B cell (primary cell): ENCODE measurements around the gene ANKS4B. TPM values are rescaled to one million over a fixed set of nuclear protein-coding genes. Genes with fewer than 3 reads are reported as not detected.

ENCODE experiments used
- ATAC-seq: fragments of 200-7000 bp; cut with Tn5 transposase; one replicate; pipeline ENCODE4 v1.10.0; 2021; ENCODE audit warnings: low read depth, mild to moderate bottlenecking, moderate number of reproducible peaks, moderate library complexity
- CTCF ChIA-PET: fragments of 350-600 bp; sonication (Branson Sonifier 250); formaldehyde crosslinking; loops from one replicate; lab custom pipeline; 2021; ENCODE audit warnings: antibody characterized with exemption, inconsistent platforms; lab: Charles Lee
- POLR2A ChIA-PET: fragments of 350-600 bp; sonication (Branson Sonifier 250); formaldehyde crosslinking; loops from one replicate; lab custom pipeline; 2021; ENCODE audit warnings: antibody characterized with exemption; lab: Charles Lee
- DNase-seq: peaks from one replicate; pipeline ENCODE4 v3.0.0; 2013
- H2AFZ ChIP-seq: 2 replicates; pipeline ENCODE4 v1.6.1; 2012; ENCODE audit warnings: mild to moderate bottlenecking, low read depth, low read length; ENCODE audit not compliant: insufficient read depth, poor library complexity, severe bottlenecking
- H3K27ac ChIP-seq, 2 donors: 1 replicate in 1 of 2; 2 replicates in 1 of 2; pipeline ENCODE4 v1.5.1; 2012 to 2013; ENCODE audit warnings: low read length in 2 of 2, mild to moderate bottlenecking in 2 of 2, moderate library complexity in 1 of 2
- H3K27me3 ChIP-seq, 4 experiments: fragments of 200-600 bp in 1 of 4; sonication (generic) in 1 of 4; replicated peaks in 1 of 4; 1 replicate in 2 of 4; 2 replicates in 2 of 4; pipeline versions ENCODE4 v1.6.1 to v1.7.0; 2013 to 2016; ENCODE audit warnings: low read length in 3 of 4, mild to moderate bottlenecking in 2 of 4, mixed read lengths in 1 of 4, moderate library complexity in 1 of 4; ENCODE audit not compliant: insufficient read depth in 4 of 4, control insufficient read depth in 3 of 4; ENCODE audit errors: control extremely low read depth in 1 of 4
- H3K36me3 ChIP-seq, 2 experiments: replicated peaks in 1 of 2; 1 replicate in 1 of 2; 2 replicates in 1 of 2; pipeline versions ENCODE4 v1.6.1 to v1.7.1; 2013; ENCODE audit warnings: low read length in 1 of 2; ENCODE audit not compliant: insufficient read depth in 2 of 2, control insufficient read depth in 1 of 2; ENCODE audit errors: control extremely low read depth in 1 of 2, extremely low read depth in 1 of 2
- H3K4me1 ChIP-seq, 2 donors: fragments of 200-600 bp in 1 of 2; sonication (generic) in 1 of 2; 1 replicate in 1 of 2; 2 replicates in 1 of 2; pipeline versions ENCODE4 v1.5.1 to v1.6.1; 2013 to 2017; ENCODE audit warnings: low read length in 2 of 2; ENCODE audit not compliant: control insufficient read depth in 2 of 2, insufficient read depth in 2 of 2
- H3K4me2 ChIP-seq: replicated peaks from 2 replicates; pipeline ENCODE3; 2012; ENCODE audit warnings: mild to moderate bottlenecking, low read depth, low read length; ENCODE audit not compliant: poor library complexity, severe bottlenecking
- H3K4me3 ChIP-seq, 5 experiments: fragments of 200-600 bp in 1 of 5; sonication (generic) in 1 of 5; 1 replicate in 3 of 5; 2 replicates in 2 of 5; pipeline versions ENCODE4 v1.5.1 to v1.7.0; 2011 to 2016; ENCODE audit warnings: low read length in 4 of 5, mild to moderate bottlenecking in 4 of 5, low read depth in 2 of 5, control low read depth in 1 of 5, moderate library complexity in 1 of 5; ENCODE audit not compliant: insufficient read depth in 1 of 5; ENCODE audit errors: control extremely low read depth in 1 of 5, extremely low read depth in 1 of 5
- H3K79me2 ChIP-seq: fragments of 200-600 bp; sonication (generic); one replicate; pipeline ENCODE4 v1.6.0; 2016; ENCODE audit warnings: low read length; ENCODE audit not compliant: control insufficient read depth, insufficient read depth
- H3K9ac ChIP-seq: fragments of 200-600 bp; sonication (generic); 2 replicates; pipeline ENCODE4 v1.6.1; 2017; ENCODE audit warnings: mild to moderate bottlenecking, low read length, moderate library complexity
- H3K9me3 ChIP-seq, 3 donors: one replicate each; pipeline versions ENCODE4 v1.6.1 to v1.7.1; 2013; ENCODE audit warnings: low read length in 2 of 3; ENCODE audit not compliant: control insufficient read depth in 2 of 3, insufficient read depth in 1 of 3; ENCODE audit errors: control extremely low read depth in 1 of 3
- H4K20me1 ChIP-seq: 2 replicates; pipeline ENCODE4 v1.6.0; 2012; ENCODE audit warnings: mild to moderate bottlenecking, low read length; ENCODE audit not compliant: insufficient read depth, control insufficient read depth, poor library complexity, severe bottlenecking
- H3K27ac Mint-ChIP-seq: one replicate; pipeline ENCODE4 v1.8.0; 2021; ENCODE audit warnings: mixed read lengths
- H3K27me3 Mint-ChIP-seq: one replicate; pipeline ENCODE4 v1.8.0; 2021; ENCODE audit warnings: mixed read lengths
- H3K4me1 Mint-ChIP-seq: one replicate; pipeline ENCODE4 v1.8.0; 2021; ENCODE audit warnings: mixed read lengths
- H3K4me3 Mint-ChIP-seq: one replicate; pipeline ENCODE4 v1.8.0; 2021; ENCODE audit warnings: mixed read lengths
- H3K9me3 Mint-ChIP-seq: one replicate; pipeline ENCODE4 v1.8.0; 2022; ENCODE audit warnings: mixed read lengths; ENCODE audit not compliant: insufficient read depth
- EZH2 ChIP-seq: IDR thresholded peaks from 2 replicates; pipeline ENCODE4 v1.6.1; 2012; ENCODE audit warnings: borderline replicate concordance, low read depth, mild to moderate bottlenecking, moderate library complexity, low read length; ENCODE audit not compliant: insufficient read depth, poor library complexity, severe bottlenecking
- WGBS: methylation state at CpG from one replicate; pipeline ENCODE4 v1.1.5; 2013; ENCODE audit warnings: missing lambda C conversion rate; ENCODE audit not compliant: insufficient coverage; 5-methylcytosine and 5-hydroxymethylcytosine counted together
- intact Hi-C: fragments of 100-400 bp; cut with micrococcal nuclease; formaldehyde crosslinking; loops from one replicate; pipeline ENCODE4 v1.10.0; 2022
- polyA plus RNA-seq: library from polyadenylated mRNA; depleted of rRNA; stranded (reverse); fragments of >200 nt; gene quantifications from 2 replicates; pipeline ENCODE4 v1.2.3, GENCODE V29; 2012
- total RNA-seq, 2 donors: library from RNA; stranded (reverse); fragments of 120-200 nt in 1 of 2; gene quantifications; 1 replicate in 1 of 2; 2 replicates in 1 of 2; pipeline versions ENCODE4 v1.2.3 to v1.2.4, GENCODE V29; 2013 to 2022
- TF ChIP-seq, protein P1 (sequence below): fragments of 200-600 bp; IDR thresholded peaks from one replicate; pipeline ENCODE4 v1.8.0; 2022; ENCODE audit warnings: antibody characterized with exemption, mild to moderate bottlenecking

Gene ANKS4B
- total and polyA plus RNA-seq, 2 donors (not counting 1 experiment from before 2014, with no cell fraction given) = not detected

DNA sequence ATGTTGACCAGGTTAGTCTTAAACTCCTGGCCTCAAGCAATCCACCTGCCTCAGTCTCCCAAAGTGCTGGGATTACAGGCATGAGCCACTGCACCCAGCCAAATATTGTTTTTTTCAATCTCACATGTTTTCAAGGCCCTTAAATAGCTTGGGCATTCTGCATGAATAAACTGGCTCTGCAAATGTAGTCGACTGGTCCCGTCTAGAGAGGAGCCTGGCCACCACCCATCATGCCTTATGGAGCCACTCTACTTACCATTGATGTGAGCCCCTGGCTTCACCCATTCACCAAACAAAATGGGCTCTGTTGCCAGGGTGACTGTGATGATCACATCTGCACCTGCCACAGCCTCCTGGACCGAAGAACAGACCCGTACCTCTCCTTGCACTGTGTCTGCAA, 33.8 kb downstream of the ANKS4B start:
- no peak for TF ChIP-seq EZH2
- TF ChIP-seq, protein P1, sequence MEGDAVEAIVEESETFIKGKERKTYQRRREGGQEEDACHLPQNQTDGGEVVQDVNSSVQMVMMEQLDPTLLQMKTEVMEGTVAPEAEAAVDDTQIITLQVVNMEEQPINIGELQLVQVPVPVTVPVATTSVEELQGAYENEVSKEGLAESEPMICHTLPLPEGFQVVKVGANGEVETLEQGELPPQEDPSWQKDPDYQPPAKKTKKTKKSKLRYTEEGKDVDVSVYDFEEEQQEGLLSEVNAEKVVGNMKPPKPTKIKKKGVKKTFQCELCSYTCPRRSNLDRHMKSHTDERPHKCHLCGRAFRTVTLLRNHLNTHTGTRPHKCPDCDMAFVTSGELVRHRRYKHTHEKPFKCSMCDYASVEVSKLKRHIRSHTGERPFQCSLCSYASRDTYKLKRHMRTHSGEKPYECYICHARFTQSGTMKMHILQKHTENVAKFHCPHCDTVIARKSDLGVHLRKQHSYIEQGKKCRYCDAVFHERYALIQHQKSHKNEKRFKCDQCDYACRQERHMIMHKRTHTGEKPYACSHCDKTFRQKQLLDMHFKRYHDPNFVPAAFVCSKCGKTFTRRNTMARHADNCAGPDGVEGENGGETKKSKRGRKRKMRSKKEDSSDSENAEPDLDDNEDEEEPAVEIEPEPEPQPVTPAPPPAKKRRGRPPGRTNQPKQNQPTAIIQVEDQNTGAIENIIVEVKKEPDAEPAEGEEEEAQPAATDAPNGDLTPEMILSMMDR = no peak
- Histone ChIP-seq H3K36me3 (no peaks in the 10 kb centered on the region), H3K9me3 (peaks cover 0 to 2% (median 0%) of the 10 kb centered on the region in 3 donors), H3K79me2 (peaks cover 5% of the 10 kb centered on the region), H3K27ac (no peak overlapping the region), H2AFZ (no peak overlapping the region), H3K9ac (no peak overlapping the region), H3K4me1 (peaks cover 30 to 32% of the 10 kb centered on the region in 2 donors), H3K4me3 (no peak overlapping the region), H3K4me2 (no peak overlapping the region), H4K20me1 (no peaks in the 10 kb centered on the region), H3K27me3 (peaks cover 0 to 6% (median 0%) of the 10 kb centered on the region in 4 experiments)
- 87% methylated on average over 4 of the region's 4 CpGs for WGBS
- DNase-seq (no peak), ATAC-seq (no peak)
- Mint-ChIP-seq H3K4me3 (no peak overlapping the region), H3K4me1 (peaks cover 37% of the 10 kb centered on the region), H3K27ac (no peak overlapping the region), H3K27me3 (peaks cover 2% of the 10 kb centered on the region), H3K9me3 (no peaks in the 10 kb centered on the region)
- POLR2A ChIA-PET = no interaction called here
- intact Hi-C loops = no loop called here
- CTCF ChIA-PET = no interaction called here

DNA sequence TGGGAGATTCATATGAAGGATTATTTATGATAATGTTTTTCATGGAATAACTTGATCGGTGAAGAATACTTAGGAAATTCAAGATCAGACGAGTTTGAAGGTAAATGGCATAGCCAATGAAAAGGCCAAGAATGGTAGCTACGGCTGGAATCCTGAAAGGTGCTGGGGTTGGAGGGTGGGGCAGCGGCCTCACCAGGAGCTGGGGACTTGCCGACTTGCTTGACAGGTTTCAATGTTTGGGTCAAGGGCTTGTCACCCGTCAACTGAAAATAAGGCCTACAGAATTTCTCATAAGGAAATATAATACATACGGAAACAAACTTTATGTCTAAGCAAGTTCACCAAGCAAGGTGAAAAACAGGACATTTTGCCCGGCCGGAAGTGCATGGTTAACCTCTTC, 34.7 kb downstream of the ANKS4B start:
- no peak overlapping the region for H3K4me2 ChIP-seq
- ATAC-seq (no peak), DNase-seq (no peak)
- H3K79me2 ChIP-seq = peaks cover 4% of the 10 kb centered on the region
- peaks cover 31% of the 10 kb centered on the region for H3K4me1 Mint-ChIP-seq
- H3K4me3 Mint-ChIP-seq = no peak overlapping the region
- H2AFZ ChIP-seq = no peak overlapping the region
- peaks cover 0 to 2% (median 0%) of the 10 kb centered on the region in 3 donors for H3K9me3 ChIP-seq
- TF ChIP-seq, protein P1 = no peak
- no peak for TF ChIP-seq EZH2
- H3K4me1 ChIP-seq = peaks cover 23 to 25% of the 10 kb centered on the region in 2 donors
- 98% methylated on average over 6 of the region's 9 CpGs for WGBS
- no peaks in the 10 kb centered on the region for H3K36me3 ChIP-seq
- no peak overlapping the region for H3K4me3 ChIP-seq
- no peak overlapping the region for H3K27ac Mint-ChIP-seq
- CTCF ChIA-PET = interaction anchor here (1.0 kb wide), 1 partner anchor 15 kb away, joined by 3 read pairs; no protein-coding TSS in a partner anchor
- no peaks in the 10 kb centered on the region for H4K20me1 ChIP-seq
- H3K27me3 Mint-ChIP-seq = peaks cover 4% of the 10 kb centered on the region
- intact Hi-C loops = no loop called here
- POLR2A ChIA-PET = no interaction called here
- H3K27ac ChIP-seq = no peak overlapping the region
- peaks cover 0 to 6% (median 0%) of the 10 kb centered on the region in 4 experiments for H3K27me3 ChIP-seq
- H3K9ac ChIP-seq = no peak overlapping the region
- no peaks in the 10 kb centered on the region for H3K9me3 Mint-ChIP-seq
